Naive thymus-derived CD4-positive, alpha-beta T cell (primary cell): Measurements from ENCODE around the gene SSBP3. TPM values are rescaled to one million over a fixed set of nuclear protein-coding genes. Genes with fewer than 3 reads are reported as not detected.
A peak's percentile ranks its signal among the peaks of the same experiment; 100 is the strongest.

Experiments used
- ATAC-seq: fragments of 150-1000 bp; cut with Tn5 transposase; 2 replicates; pipeline ENCODE4 v1.10.0; 2021; ENCODE audit warnings: mild to moderate bottlenecking, moderate library complexity
- CTCF ChIA-PET: fragments of 350-600 bp; sonication (Branson Sonifier 250); formaldehyde crosslinking; loops from one replicate; lab custom pipeline; 2021; ENCODE audit warnings: antibody characterized with exemption; lab: Charles Lee
- POLR2A ChIA-PET: fragments of 350-600 bp; sonication (Branson Sonifier 250); formaldehyde crosslinking; loops from one replicate; lab custom pipeline; 2021; ENCODE audit warnings: antibody characterized with exemption, inconsistent platforms; lab: Charles Lee
- DNase-seq, 9 donors: peaks; one replicate each; pipeline versions ENCODE4 v3.0.0 to v3.0.0-alpha.2; 2020 to 2022; ENCODE audit warnings: mixed read lengths in 1 of 9
- H3K27ac ChIP-seq: one replicate; pipeline ENCODE4 v1.7.0; 2013; ENCODE audit warnings: mild to moderate bottlenecking, low read depth, low read length, moderate library complexity
- H3K27me3 ChIP-seq, 2 donors: one replicate each; pipeline ENCODE4 v1.7.0; 2013; ENCODE audit warnings: low read length in 2 of 2, mild to moderate bottlenecking in 2 of 2, moderate library complexity in 2 of 2; ENCODE audit not compliant: control insufficient read depth in 2 of 2, insufficient read depth in 2 of 2
- H3K36me3 ChIP-seq, 3 experiments: 1 replicate in 2 of 3; 2 replicates in 1 of 3; pipeline ENCODE4 v1.7.0; 2013; ENCODE audit warnings: low read length in 3 of 3, mild to moderate bottlenecking in 3 of 3, moderate library complexity in 1 of 3; ENCODE audit not compliant: insufficient read depth in 3 of 3, control insufficient read depth in 2 of 3
- H3K4me1 ChIP-seq, 2 donors: one replicate each; pipeline ENCODE4 v1.7.0; 2013; ENCODE audit warnings: low read length in 2 of 2, mild to moderate bottlenecking in 2 of 2, moderate library complexity in 1 of 2; ENCODE audit not compliant: control insufficient read depth in 2 of 2, insufficient read depth in 2 of 2
- H3K4me3 ChIP-seq: 2 replicates; pipeline ENCODE4 v1.7.0; 2013; ENCODE audit warnings: mild to moderate bottlenecking, low read length
- H3K9me3 ChIP-seq, 3 experiments: 1 replicate in 2 of 3; 2 replicates in 1 of 3; pipeline ENCODE4 v1.7.0; 2013; ENCODE audit warnings: low read length in 3 of 3; ENCODE audit not compliant: control insufficient read depth in 2 of 3
- H3K27ac Mint-ChIP-seq, 9 donors: one replicate each; pipeline ENCODE4 v1.8.0; 2020 to 2022; ENCODE audit warnings: mixed read lengths in 9 of 9, mild to moderate bottlenecking in 8 of 9, moderate library complexity in 5 of 9, inconsistent platforms in 2 of 9
- H3K27me3 Mint-ChIP-seq, 5 donors: one replicate each; pipeline ENCODE4 v1.8.0; 2021 to 2022; ENCODE audit warnings: mixed read lengths in 5 of 5, mild to moderate bottlenecking in 1 of 5
- H3K36me3 Mint-ChIP-seq, 5 donors: one replicate each; pipeline ENCODE4 v1.8.0; 2020 to 2022; ENCODE audit warnings: mixed read lengths in 5 of 5, mild to moderate bottlenecking in 3 of 5, inconsistent platforms in 1 of 5
- H3K4me1 Mint-ChIP-seq, 7 donors: one replicate each; pipeline ENCODE4 v1.8.0; 2020 to 2022; ENCODE audit warnings: mixed read lengths in 7 of 7, mild to moderate bottlenecking in 3 of 7, inconsistent platforms in 1 of 7
- H3K4me3 Mint-ChIP-seq, 10 donors: one replicate each; pipeline ENCODE4 v1.8.0; 2020 to 2022; ENCODE audit warnings: mild to moderate bottlenecking in 10 of 10, mixed read lengths in 10 of 10, moderate library complexity in 6 of 10, inconsistent platforms in 2 of 10
- H3K9me3 Mint-ChIP-seq, 11 donors: one replicate each; pipeline ENCODE4 v1.8.0; 2020 to 2022; ENCODE audit warnings: mixed read lengths in 11 of 11, mild to moderate bottlenecking in 4 of 11, inconsistent platforms in 1 of 11, moderate library complexity in 1 of 11
- intact Hi-C, 2 donors: fragments of 100-400 bp; cut with micrococcal nuclease; formaldehyde crosslinking; loops; one replicate each; pipeline ENCODE4 v1.15.1; 2023
- polyA plus RNA-seq, 2 donors: library from polyadenylated mRNA; unstranded; fragments of 300-500 nt; fragmentation: Illumina TruSeq; gene quantifications; one replicate each; pipeline ENCODE4 v1.2.3, GENCODE V29; 2021
- total RNA-seq, 6 experiments: library from RNA in 5 of 6; stranded (reverse) in 5 of 6; gene quantifications; 1 replicate in 5 of 6; 2 replicates in 1 of 6; pipeline ENCODE4 v1.2.3 and lab custom pipeline; 2021 to 2026

Gene SSBP3
- total and polyA plus RNA-seq, 7 experiments from 2014 or later = 19.4 to 124 (median 80.5) TPM

DNA sequence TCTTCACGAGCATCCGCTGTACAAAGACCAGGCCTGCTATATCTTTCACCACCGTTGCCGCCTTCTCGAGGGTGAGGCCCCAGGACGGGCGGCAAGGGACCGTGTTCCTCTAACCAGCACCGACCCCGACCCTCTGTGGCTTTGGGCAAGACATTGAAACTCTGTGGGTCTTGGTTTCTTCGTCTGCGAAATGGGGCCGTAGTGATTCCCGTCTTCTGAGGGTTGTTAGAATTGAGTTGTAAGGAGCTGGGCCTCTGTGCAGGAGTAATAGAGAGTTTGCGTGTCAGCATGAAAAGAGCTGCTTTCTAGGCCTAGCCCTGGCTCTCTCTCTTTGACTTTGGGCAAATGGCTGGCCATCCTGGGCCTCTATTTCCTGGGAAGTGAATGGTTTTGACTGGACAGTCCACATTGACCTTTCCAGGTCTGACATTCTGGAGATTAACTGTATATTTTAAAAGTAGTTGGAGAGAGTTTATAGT lies 205.6 kb downstream of the SSBP3 start:
- H3K36me3 ChIP-seq = peaks cover 2 to 20% (median 5%) of the 10 kb centered on the region in 3 experiments
- H3K9me3 ChIP-seq = no peaks in the 10 kb centered on the region
- no peak for DNase-seq
- peak overlapping the region; percentile 69 for H3K4me3 ChIP-seq
- H3K27me3 ChIP-seq = no peaks in the 10 kb centered on the region
- H3K4me3 Mint-ChIP-seq = peak overlapping the region; percentile 90 to 96 (median 92)
- peaks cover 9 to 17% of the 10 kb centered on the region in 2 donors for H3K4me1 ChIP-seq
- no peaks in the 10 kb centered on the region for H3K27me3 Mint-ChIP-seq
- intact Hi-C loops = loop anchor here (1.0 to 10.0 kb wide), 11 partner anchors 85 to 564 kb away; partner anchors contain the start of genes NDC1 (in 2 of the 2), TCEANC2 (in 2 of the 2), TMEM59 (in 2 of the 2) and PARS2 (in 1 of the 2)
- peaks cover 8 to 16% (median 9%) of the 10 kb centered on the region in 5 donors for H3K36me3 Mint-ChIP-seq
- H3K27ac ChIP-seq = peak overlapping the region; percentile 81
- H3K4me1 Mint-ChIP-seq = peaks cover 28 to 47% (median 40%) of the 10 kb centered on the region in 7 donors
- CTCF ChIA-PET = interaction anchor here (0.8 to 2.8 kb wide), 4 partner anchors 13 to 289 kb away, joined by 3 to 9 read pairs (median 4); partner anchors contain the start of gene SSBP3
- H3K9me3 Mint-ChIP-seq = no peaks in the 10 kb centered on the region
- POLR2A ChIA-PET = interaction anchor here (0.9 to 2.1 kb wide), 10 partner anchors 10 to 289 kb away, joined by 3 to 8 read pairs (median 4); partner anchors contain the start of genes TCEANC2 and TMEM59
- ATAC-seq = no peak
- peak overlapping the region; percentile 64 to 93 (median 87) for H3K27ac Mint-ChIP-seq

DNA sequence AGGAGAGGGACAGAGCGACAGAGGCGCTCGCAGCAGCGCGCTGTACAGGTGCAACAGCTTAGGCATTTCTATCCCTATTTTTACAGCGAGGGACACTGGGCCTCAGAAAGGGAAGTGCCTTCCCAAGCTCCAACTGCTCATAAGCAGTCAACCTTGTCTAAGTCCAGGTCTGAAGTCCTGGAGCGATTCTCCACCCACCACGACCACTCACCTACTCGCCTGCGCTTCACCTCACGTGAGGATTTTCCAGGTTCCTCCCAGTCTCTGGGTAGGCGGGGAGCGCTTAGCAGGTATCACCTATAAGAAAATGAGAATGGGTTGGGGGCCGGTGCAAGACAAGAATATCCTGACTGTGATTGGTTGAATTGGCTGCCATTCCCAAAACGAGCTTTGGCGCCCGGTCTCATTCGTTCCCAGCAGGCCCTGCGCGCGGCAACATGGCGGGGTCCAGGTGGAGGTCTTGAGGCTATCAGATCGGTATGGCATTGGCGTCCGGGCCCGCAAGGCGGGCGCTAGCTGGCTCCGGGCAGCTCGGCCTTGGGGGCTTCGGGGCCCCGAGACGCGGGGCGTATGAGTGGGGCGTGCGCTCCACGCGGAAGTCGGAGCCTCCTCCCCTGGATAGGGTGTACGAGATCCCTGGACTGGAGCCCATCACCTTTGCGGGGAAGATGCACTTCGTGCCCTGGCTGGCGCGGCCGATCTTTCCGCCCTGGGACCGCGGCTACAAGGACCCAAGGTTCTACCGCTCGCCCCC lies 206.3 kb downstream of the SSBP3 start, which contains the start of the genes CYB5RL and MRPL37:
CYB5RL (minus strand) TSS at position 266 of the 754 bp plus-strand sequence. CDS start 4,414 bp downstream, outside the sequence.
MRPL37 (plus strand) TSS at position 403 of the 754 bp plus-strand sequence; CDS start at position 480, 77 bp downstream.
- ChIA-PET POLR2A (interaction anchor here (0.6 to 2.1 kb wide), 13 partner anchors 10 to 289 kb away, joined by 3 to 8 read pairs (median 4); partner anchors contain the start of genes TCEANC2 and TMEM59), CTCF (interaction anchor here (0.8 to 2.8 kb wide), 4 partner anchors 14 to 290 kb away, joined by 3 to 9 read pairs (median 4); partner anchors contain the start of gene SSBP3)
- Mint-ChIP-seq H3K4me1 (peaks cover 27 to 44% (median 40%) of the 10 kb centered on the region in 7 donors), H3K27me3 (no peaks in the 10 kb centered on the region), H3K9me3 (no peaks in the 10 kb centered on the region), H3K36me3 (peaks cover 2 to 11% (median 7%) of the 10 kb centered on the region in 5 donors), H3K4me3 (peak within 1 kb of the TSS; percentile 90 to 96 (median 92)), H3K27ac (peak within 1 kb of the TSS; percentile 64 to 93 (median 87))
- intact Hi-C loops = loop anchor here (1.0 to 10.0 kb wide), 11 partner anchors 85 to 564 kb away; partner anchors contain the start of genes NDC1 (in 2 of the 2), TCEANC2 (in 2 of the 2), TMEM59 (in 2 of the 2) and PARS2 (in 1 of the 2)
- Histone ChIP-seq H3K27me3 (no peaks in the 10 kb centered on the region), H3K36me3 (peaks cover 0 to 20% (median under 1%) of the 10 kb centered on the region in 3 experiments), H3K4me1 (peaks cover 9 to 17% of the 10 kb centered on the region in 2 donors), H3K4me3 (peak within 1 kb of the TSS; percentile 69), H3K9me3 (no peaks in the 10 kb centered on the region), H3K27ac (peak within 1 kb of the TSS; percentile 81)
- DNase-seq = peak; percentile 65 to 94 (median 91)
- ATAC-seq = peak; percentile 99

DNA sequence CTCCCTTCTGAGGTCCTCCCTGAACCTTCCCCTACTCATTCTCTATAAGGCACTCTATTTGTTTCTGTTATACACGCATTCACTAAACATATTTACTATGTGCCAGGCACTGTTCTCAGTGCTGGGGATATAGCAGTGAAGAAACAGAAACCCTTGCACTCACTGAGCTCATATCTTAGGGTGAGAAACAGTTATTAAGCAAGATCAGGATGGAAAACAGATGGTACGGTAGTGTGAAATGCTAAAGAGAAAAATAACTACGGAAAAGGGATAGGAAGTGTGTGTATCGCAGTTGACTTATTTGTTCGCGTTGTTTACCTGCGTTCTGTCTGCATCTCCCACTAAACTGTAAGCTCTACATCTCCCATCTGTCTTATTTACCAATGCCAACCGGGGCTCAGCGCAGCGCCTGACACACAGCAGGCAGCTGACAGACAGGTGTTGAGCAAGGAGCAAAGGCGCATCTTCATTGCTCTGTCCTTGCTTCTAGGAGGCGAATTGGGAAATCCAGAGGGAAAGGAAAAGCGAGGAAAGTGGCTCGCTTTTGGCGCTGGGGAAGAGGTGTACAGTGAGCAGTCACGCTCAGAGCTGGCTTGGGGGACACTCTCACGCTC lies 206.9 kb downstream of the SSBP3 start:
- intact Hi-C loops = no loop called here
- DNase-seq = peak in 1 of 9 donors; percentile 4
- peak overlapping the region; percentile 69 for H3K4me3 ChIP-seq
- H3K27ac ChIP-seq = peak overlapping the region; percentile 81
- Mint-ChIP-seq H3K27ac (peak overlapping the region; percentile 42 to 93 (median 87)), H3K4me1 (peaks cover 27 to 44% (median 40%) of the 10 kb centered on the region in 7 donors), H3K36me3 (peaks cover 0 to 15% (median 5%) of the 10 kb centered on the region in 5 donors), H3K27me3 (no peaks in the 10 kb centered on the region), H3K9me3 (no peaks in the 10 kb centered on the region), H3K4me3 (peak overlapping the region; percentile 90 to 96 (median 92))
- H3K36me3 ChIP-seq = peaks cover 0 to 22% (median 0%) of the 10 kb centered on the region in 3 experiments
- ChIA-PET CTCF (interaction anchor here (1.3 to 1.4 kb wide), 2 partner anchors 15 to 207 kb away, joined by 4 to 5 read pairs; partner anchors contain the start of gene SSBP3), POLR2A (interaction anchor here (0.6 to 2.1 kb wide), 10 partner anchors 9 to 290 kb away, joined by 3 to 8 read pairs (median 3); partner anchors contain the start of genes TCEANC2 and TMEM59)
- no peaks in the 10 kb centered on the region for H3K27me3 ChIP-seq
- no peak for ATAC-seq
- H3K9me3 ChIP-seq = no peaks in the 10 kb centered on the region
- H3K4me1 ChIP-seq = peaks cover 9 to 17% of the 10 kb centered on the region in 2 donors

DNA sequence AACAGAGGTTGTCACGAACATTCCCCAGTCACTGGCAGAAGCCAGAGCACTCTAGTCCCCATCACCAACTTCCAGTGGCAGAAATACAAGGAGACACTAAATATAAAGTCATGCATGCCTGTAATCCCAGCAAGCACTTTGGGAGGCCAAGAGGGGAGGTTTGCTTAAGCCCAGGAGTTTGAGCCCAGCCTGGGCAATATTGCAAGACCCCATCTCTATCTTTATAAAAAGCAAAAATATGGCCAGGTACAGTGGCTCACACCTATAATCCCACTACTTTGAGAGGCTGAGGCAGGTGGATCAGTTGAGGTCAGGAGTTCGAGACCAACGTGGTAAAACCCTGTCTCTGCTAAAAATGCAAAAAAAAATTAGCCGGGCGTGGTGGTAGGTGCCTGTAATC lies 212.7 kb downstream of the SSBP3 start:
- POLR2A ChIA-PET = no interaction called here
- DNase-seq = no peak
- intact Hi-C loops = no loop called here

DNA sequence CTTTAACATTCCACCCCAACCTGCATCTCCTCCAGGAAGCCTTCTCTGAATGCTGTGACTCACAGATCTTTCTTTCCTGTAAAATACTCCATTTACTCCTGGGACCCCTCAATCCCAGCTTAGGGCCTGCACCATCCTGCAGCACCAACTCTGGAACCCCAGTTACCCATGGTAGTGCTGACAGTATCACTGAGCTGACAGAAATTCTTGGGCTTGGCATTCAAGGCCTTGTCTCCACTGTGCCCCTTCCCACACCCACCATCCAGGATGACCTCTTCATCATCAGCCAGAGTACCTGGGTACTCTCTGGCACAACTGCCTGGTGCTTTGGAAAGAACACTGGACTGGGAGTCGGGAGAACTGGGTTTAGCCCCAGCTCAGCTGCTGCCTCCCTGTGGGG lies 214.7 kb downstream of the SSBP3 start:
- Mint-ChIP-seq H3K4me3 (no peak overlapping the region), H3K27ac (no peak overlapping the region), H3K9me3 (no peaks in the 10 kb centered on the region), H3K36me3 (peaks cover 0 to 48% (median 14%) of the 10 kb centered on the region in 5 donors), H3K4me1 (peaks cover 0 to 1% (median 0%) of the 10 kb centered on the region in 7 donors), H3K27me3 (no peaks in the 10 kb centered on the region)
- intact Hi-C loops = no loop called here
- no peak overlapping the region for H3K4me3 ChIP-seq
- peaks cover 0 to 56% (median 0%) of the 10 kb centered on the region in 3 experiments for H3K36me3 ChIP-seq
- ATAC-seq (no peak), DNase-seq (no peak)
- H3K9me3 ChIP-seq = no peaks in the 10 kb centered on the region
- CTCF ChIA-PET = no interaction called here
- POLR2A ChIA-PET = no interaction called here
- H3K27me3 ChIP-seq = no peaks in the 10 kb centered on the region
- H3K27ac ChIP-seq = no peak overlapping the region
- no peaks in the 10 kb centered on the region for H3K4me1 ChIP-seq

More for the DNA sequence above, 212.7 kb downstream of the SSBP3 start:
- H3K27me3 Mint-ChIP-seq = no peaks in the 10 kb centered on the region
- no peak overlapping the region for H3K4me3 ChIP-seq
- H3K4me1 ChIP-seq = no peaks in the 10 kb centered on the region
- no peak overlapping the region for H3K27ac ChIP-seq
- peaks cover 0 to 32% (median 14%) of the 10 kb centered on the region in 5 donors for H3K36me3 Mint-ChIP-seq
- H3K4me1 Mint-ChIP-seq = peaks cover 0 to 5% (median 0%) of the 10 kb centered on the region in 7 donors
- no peak overlapping the region for H3K4me3 Mint-ChIP-seq
- ATAC-seq = no peak
- CTCF ChIA-PET = no interaction called here
- H3K27me3 ChIP-seq = no peaks in the 10 kb centered on the region
- H3K27ac Mint-ChIP-seq = no peak overlapping the region
- H3K9me3 ChIP-seq = no peaks in the 10 kb centered on the region
- H3K36me3 ChIP-seq = peaks cover 0 to 42% (median 0%) of the 10 kb centered on the region in 3 experiments
- no peaks in the 10 kb centered on the region for H3K9me3 Mint-ChIP-seq
